ENCODE data around the gene RAET1E. TPM values are rescaled to one million over a fixed set of nuclear protein-coding genes. Genes with fewer than 3 reads are reported as not detected.

RAET1E gene
- total and polyA plus RNA-seq, 2 donors (not counting 1 experiment from before 2014, with no cell fraction given) = not detected

DNA sequence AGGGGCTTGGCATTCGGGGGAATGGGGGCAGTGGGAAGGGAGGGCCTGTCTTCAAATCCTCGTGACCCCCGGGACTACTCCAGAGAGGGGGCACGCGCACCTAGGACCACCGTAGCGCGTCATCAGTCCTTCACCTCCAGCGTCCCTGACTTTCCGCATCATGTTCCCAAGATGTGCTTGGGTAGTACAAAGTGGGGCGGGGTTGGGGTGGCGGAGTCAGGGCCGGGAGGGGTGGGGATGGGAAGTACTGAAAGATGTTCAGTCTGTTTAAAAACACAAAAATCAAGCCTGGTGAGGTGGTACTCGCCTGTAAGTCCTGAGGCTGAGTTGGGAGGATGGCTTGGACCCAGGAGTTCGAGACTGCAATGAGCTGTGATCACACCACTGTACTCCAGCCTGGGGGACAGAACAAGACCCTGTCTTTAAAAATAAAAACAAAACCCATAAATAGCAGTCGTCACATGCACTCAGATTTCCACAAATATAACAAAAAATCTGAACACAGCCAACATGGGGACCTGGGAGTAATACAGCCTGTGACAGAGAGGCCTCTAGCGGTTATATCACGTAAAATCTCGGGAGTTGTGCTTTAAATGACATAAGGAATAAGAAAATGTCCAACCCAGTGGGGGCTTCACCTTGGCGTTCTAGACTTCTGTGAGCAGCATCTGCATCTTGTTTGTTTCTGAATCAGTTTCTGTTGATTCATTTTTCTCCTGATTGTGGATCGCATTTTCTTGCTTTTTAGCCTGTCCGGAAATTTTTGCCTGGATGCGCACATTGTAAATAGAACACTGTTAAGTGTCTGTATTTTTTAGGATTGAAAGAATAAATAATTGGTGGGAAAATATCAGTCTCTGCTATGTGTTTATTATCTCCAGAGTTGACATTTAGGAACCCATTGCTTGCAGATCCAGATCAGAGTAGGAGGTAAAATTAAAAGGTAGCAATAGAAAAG, 33.1 kb downstream of the RAET1E start:
- Histone ChIP-seq H3K9ac (ENCODE audit: low read length) (peak overlapping the region; percentile 64), H4K20me1 (ENCODE audit: control insufficient read depth, insufficient read depth, low read length, poor library complexity, severe bottlenecking) (no peaks in the 10 kb centered on the region), H3K4me2 (replicated peaks; ENCODE audit: low read depth, low read length, poor library complexity, severe bottlenecking) (peak overlapping the region; percentile 90), H3K27ac (ENCODE audit: low read length in 2 of 2) (no peak overlapping the region), H3K27me3 (replicated peaks in 1 of 4; ENCODE audit: control extremely low read depth in 1 of 4, control insufficient read depth in 3 of 4, insufficient read depth in 4 of 4, low read length in 3 of 4) (peaks cover 2 to 32% (median 20%) of the 10 kb centered on the region in 4 experiments), H3K4me3 (ENCODE audit: control extremely low read depth in 1 of 5, extremely low read depth in 1 of 5, insufficient read depth in 1 of 5, low read depth in 2 of 5, low read length in 4 of 5) (peak overlapping the region in 3 of 5 experiments; percentile 51 to 65 (median 62)), H3K4me1 (ENCODE audit: control insufficient read depth in 2 of 2, insufficient read depth in 2 of 2, low read length in 2 of 2) (peaks cover 13 to 14% of the 10 kb centered on the region in 2 donors), H2AFZ (ENCODE audit: insufficient read depth, low read depth, low read length, poor library complexity, severe bottlenecking) (peak overlapping the region; percentile 78), H3K79me2 (ENCODE audit: control insufficient read depth, insufficient read depth, low read length) (no peaks in the 10 kb centered on the region), H3K9me3 (ENCODE audit: control extremely low read depth in 1 of 3, control insufficient read depth in 2 of 3, insufficient read depth in 1 of 3, low read length in 2 of 3) (peaks cover 0 to 6% (median 0%) of the 10 kb centered on the region in 3 donors), H3K36me3 (replicated peaks in 1 of 2; ENCODE audit: control extremely low read depth in 1 of 2, control insufficient read depth in 1 of 2, extremely low read depth in 1 of 2, insufficient read depth in 2 of 2, low read length in 1 of 2) (no peaks in the 10 kb centered on the region)
- ATAC-seq (ENCODE audit: low read depth) = no peak
- Mint-ChIP-seq H3K4me1 (peaks cover 12% of the 10 kb centered on the region), H3K4me3 (peak overlapping the region; percentile 78), H3K27ac (no peak overlapping the region), H3K9me3 (ENCODE audit: insufficient read depth) (no peaks in the 10 kb centered on the region), H3K27me3 (peaks cover 34% of the 10 kb centered on the region)
- peak; percentile 71 for DNase-seq
- ChIA-PET CTCF (interaction anchor here (1.0 to 3.6 kb wide), 5 partner anchors 13 to 39 kb away, joined by 3 to 21 read pairs (median 12); no protein-coding TSS in a partner anchor), POLR2A (no interaction called here)
- WGBS (ENCODE audit: insufficient coverage) = 11% methylated on average over 9 of the region's 23 CpGs
- TF ChIP-seq EZH2 (IDR thresholded peaks at IDR 0.05; ENCODE audit: borderline replicate concordance, insufficient read depth, low read depth, low read length, poor library complexity, severe bottlenecking) = no peak
- TF ChIP-seq, protein P1, sequence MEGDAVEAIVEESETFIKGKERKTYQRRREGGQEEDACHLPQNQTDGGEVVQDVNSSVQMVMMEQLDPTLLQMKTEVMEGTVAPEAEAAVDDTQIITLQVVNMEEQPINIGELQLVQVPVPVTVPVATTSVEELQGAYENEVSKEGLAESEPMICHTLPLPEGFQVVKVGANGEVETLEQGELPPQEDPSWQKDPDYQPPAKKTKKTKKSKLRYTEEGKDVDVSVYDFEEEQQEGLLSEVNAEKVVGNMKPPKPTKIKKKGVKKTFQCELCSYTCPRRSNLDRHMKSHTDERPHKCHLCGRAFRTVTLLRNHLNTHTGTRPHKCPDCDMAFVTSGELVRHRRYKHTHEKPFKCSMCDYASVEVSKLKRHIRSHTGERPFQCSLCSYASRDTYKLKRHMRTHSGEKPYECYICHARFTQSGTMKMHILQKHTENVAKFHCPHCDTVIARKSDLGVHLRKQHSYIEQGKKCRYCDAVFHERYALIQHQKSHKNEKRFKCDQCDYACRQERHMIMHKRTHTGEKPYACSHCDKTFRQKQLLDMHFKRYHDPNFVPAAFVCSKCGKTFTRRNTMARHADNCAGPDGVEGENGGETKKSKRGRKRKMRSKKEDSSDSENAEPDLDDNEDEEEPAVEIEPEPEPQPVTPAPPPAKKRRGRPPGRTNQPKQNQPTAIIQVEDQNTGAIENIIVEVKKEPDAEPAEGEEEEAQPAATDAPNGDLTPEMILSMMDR (IDR thresholded peaks at IDR 0.05) = peak; percentile 72
- intact Hi-C loops (cut with micrococcal nuclease) = loop anchor here (1.0 to 5.0 kb wide), 4 partner anchors 31 to 152 kb away; partner anchors contain the start of genes NUP43, PCMT1 and RAET1G

All from B cell (primary cell).